Esophagus muscularis mucosa (tissue), 4 donors: ENCODE measurements around the gene CYP46A1. TPM values are rescaled to one million over a fixed set of nuclear protein-coding genes. Genes with fewer than 3 reads are reported as not detected.

ENCODE experiments used
- DNase-seq: peaks from one replicate; pipeline ENCODE4 v3.0.0-alpha.2; 2017; ENCODE audit errors: extremely low spot score
- H3K27ac ChIP-seq, 4 donors: fragments of 200-600 bp; sonication (generic); replicated peaks in 1 of 4; 1 replicate in 3 of 4; 2 replicates in 1 of 4; pipeline ENCODE4 v1.5.1; 2016 to 2019; ENCODE audit warnings: mild to moderate bottlenecking in 1 of 4
- H3K27me3 ChIP-seq, 4 donors: fragments of 200-600 bp; sonication (generic); one replicate each; pipeline versions ENCODE4 v1.5.1 to v1.6.0; 2016 to 2019
- H3K36me3 ChIP-seq, 4 donors: fragments of 200-600 bp; sonication (generic); one replicate each; pipeline ENCODE4 v1.5.1; 2016 to 2019
- H3K4me1 ChIP-seq, 4 donors: fragments of 200-600 bp; sonication (generic); one replicate each; pipeline ENCODE4 v1.5.1; 2016 to 2019
- H3K4me3 ChIP-seq, 4 donors: fragments of 200-600 bp; sonication (generic); 1 replicate in 2 of 4; 2 replicates in 2 of 4; pipeline ENCODE4 v1.5.1; 2016 to 2019; ENCODE audit warnings: mild to moderate bottlenecking in 4 of 4, moderate library complexity in 1 of 4
- H3K9me3 ChIP-seq, 4 donors: fragments of 200-600 bp; sonication (generic); 1 replicate in 3 of 4; 2 replicates in 1 of 4; pipeline ENCODE4 v1.5.1; 2016 to 2019
- EP300 ChIP-seq: sonication (generic); formaldehyde crosslinking; IDR thresholded peaks from one replicate; pipeline ENCODE4 v1.6.1; 2017; ENCODE audit warnings: antibody characterized with exemption
- POLR2A ChIP-seq: fragments of 450-650 bp; IDR thresholded peaks from one replicate; pipeline ENCODE4 v1.6.1; 2017; ENCODE audit warnings: antibody characterized with exemption, moderate library complexity, mild to moderate bottlenecking, low read depth
- POLR2AphosphoS5 ChIP-seq, 2 donors: sonication (generic); formaldehyde crosslinking; IDR thresholded peaks; one replicate each; pipeline ENCODE4 v1.6.1; 2017; ENCODE audit warnings: antibody characterized with exemption in 2 of 2
- whole genome bisulfite sequencing: methylation state at CpG from one replicate; pipeline ENCODE4 v1.1.5; 2018; 5-methylcytosine and 5-hydroxymethylcytosine counted together
- intact Hi-C: fragments of 100-400 bp; cut with DNase I; formaldehyde crosslinking; loops from one replicate; pipeline ENCODE4 v1.15.1; 2023
- total RNA-seq, 4 donors: library from RNA; depleted of rRNA; stranded (reverse); fragments of >200 nt; gene quantifications; one replicate each; pipeline versions ENCODE4 v1.1.0 to v1.2.1, GENCODE V29; 2016
- TF ChIP-seq, protein P1 (sequence below), 3 experiments: fragments of 200-600 bp in 2 of 3; fragments of 450-650 bp in 1 of 3; sonication (generic) in 2 of 3; IDR thresholded peaks; one replicate each; pipeline ENCODE4 v1.5.1; 2017 to 2019; ENCODE audit warnings: antibody characterized with exemption in 3 of 3, mild to moderate bottlenecking in 2 of 3, moderate library complexity in 1 of 3

CYP46A1 gene
- total RNA-seq, 4 donors from 2014 or later: 1.2 to 2.5 (median 1.9) TPM

DNA sequence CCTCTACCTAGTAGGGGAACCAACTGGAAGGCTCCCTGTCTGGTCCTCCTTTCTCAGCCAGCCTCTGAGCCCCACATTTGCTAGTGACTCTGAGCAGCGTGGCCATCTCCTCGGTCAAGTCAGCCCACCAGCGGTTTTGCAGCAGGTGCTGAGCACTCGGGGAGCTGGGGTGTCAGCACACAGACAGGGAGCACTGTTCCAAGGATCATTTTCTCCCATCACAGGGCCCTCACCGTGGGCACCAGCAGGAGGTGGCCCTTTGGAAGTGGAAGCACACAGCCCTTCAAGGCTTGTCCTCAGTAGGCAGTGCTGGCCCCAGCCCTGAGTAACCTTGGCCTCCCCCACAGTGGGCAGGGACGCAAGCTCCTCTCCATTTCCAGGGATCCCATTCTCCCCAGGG is 85.0 kb downstream of the CYP46A1 start:
- intact Hi-C loops: no loop called here
- Histone ChIP-seq H3K4me1 (peaks cover 22 to 61% (median 53%) of the 10 kb centered on the region in 4 donors), H3K27me3 (no peaks in the 10 kb centered on the region), H3K27ac (peak overlapping the region in 1 of 4 donors; percentile 78), H3K4me3 (no peak overlapping the region), H3K9me3 (no peaks in the 10 kb centered on the region), H3K36me3 (no peaks in the 10 kb centered on the region)
- TF ChIP-seq POLR2AphosphoS5 (IDR thresholded peaks at IDR 0.05) (no peak), EP300 (no peak), POLR2A (no peak)
- TF ChIP-seq, protein P1, sequence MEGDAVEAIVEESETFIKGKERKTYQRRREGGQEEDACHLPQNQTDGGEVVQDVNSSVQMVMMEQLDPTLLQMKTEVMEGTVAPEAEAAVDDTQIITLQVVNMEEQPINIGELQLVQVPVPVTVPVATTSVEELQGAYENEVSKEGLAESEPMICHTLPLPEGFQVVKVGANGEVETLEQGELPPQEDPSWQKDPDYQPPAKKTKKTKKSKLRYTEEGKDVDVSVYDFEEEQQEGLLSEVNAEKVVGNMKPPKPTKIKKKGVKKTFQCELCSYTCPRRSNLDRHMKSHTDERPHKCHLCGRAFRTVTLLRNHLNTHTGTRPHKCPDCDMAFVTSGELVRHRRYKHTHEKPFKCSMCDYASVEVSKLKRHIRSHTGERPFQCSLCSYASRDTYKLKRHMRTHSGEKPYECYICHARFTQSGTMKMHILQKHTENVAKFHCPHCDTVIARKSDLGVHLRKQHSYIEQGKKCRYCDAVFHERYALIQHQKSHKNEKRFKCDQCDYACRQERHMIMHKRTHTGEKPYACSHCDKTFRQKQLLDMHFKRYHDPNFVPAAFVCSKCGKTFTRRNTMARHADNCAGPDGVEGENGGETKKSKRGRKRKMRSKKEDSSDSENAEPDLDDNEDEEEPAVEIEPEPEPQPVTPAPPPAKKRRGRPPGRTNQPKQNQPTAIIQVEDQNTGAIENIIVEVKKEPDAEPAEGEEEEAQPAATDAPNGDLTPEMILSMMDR (IDR thresholded peaks at IDR 0.05): no peak
- WGBS: 97% methylated on average over 5 of the region's 6 CpGs
- no peak for DNase-seq

DNA sequence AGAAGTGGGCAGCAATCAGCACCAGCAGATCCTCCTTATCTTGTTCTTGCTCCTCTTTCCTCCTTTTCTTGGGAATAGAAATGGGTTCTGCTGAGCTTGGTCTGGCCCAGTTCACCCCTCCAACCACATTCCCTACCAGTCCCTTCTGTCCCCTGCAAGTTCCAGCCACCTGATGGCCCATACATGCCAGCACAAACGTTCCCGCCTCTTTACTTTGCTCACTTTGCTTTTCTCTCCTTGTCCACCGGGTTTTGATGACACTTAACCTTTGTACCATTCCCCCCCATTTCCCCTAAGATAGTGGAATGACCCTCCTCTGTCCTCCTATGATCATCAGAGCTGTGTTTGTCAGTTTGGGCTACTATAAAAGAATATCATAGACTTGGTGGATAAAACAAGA is 85.7 kb downstream of the CYP46A1 start:
- H3K27ac ChIP-seq: no peak overlapping the region
- intact Hi-C loops: no loop called here
- TF ChIP-seq EP300 (no peak), POLR2A (no peak), POLR2AphosphoS5 (IDR thresholded peaks at IDR 0.05) (no peak)
- TF ChIP-seq, protein P1 (IDR thresholded peaks at IDR 0.05): no peak
- no peaks in the 10 kb centered on the region for H3K9me3 ChIP-seq
- WGBS: 75% methylated on average over 3 of the region's 3 CpGs
- no peaks in the 10 kb centered on the region for H3K27me3 ChIP-seq
- H3K36me3 ChIP-seq: no peaks in the 10 kb centered on the region
- peaks cover 29 to 68% (median 59%) of the 10 kb centered on the region in 4 donors for H3K4me1 ChIP-seq
- DNase-seq: no peak
- H3K4me3 ChIP-seq: no peak overlapping the region

DNA sequence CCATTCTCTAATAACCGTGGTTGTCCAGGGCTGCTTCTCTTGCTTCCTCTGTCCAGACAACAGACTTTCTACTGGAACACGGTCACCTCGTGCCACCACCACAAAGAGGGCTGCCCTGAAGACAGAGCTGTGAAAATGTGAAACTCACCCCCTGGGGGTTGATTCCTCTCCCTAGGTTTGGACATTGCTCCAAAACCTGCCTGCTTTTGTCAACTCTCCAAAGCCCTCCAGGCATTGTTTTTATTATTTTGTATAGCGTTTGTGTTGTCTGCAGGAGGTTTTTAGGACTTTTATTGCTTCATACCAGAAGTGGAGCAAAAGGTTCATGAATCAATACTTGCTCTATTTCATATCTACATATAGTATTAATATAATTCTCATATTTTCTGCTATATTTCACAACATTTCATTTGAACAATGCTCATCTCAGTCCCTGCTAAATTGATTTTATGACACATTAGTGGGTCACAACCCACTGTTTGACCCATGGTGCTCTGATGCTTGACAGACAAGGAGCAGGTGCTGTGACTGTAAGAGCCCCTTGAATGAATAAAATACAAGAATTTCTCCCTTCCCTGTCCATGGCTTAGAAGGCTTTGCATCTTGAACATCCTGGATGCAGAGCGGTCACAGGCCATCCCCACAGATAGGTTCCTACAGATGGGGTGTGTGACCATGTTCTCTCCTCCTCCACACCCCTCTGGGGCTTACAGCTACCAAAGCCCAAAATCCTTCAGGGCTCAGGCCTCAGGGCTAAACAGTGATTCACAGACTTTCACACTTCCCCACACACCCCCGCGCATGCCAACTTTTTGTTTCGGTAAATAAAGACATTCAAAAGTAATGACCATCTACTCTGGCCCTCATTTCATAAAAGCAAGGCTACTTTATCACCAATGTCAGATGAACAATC is 88.5 kb downstream of the CYP46A1 start:
- intact Hi-C loops: no loop called here
- H3K36me3 ChIP-seq: no peaks in the 10 kb centered on the region
- H3K4me1 ChIP-seq: peaks cover 22 to 61% (median 52%) of the 10 kb centered on the region in 4 donors
- no peak for TF ChIP-seq EP300
- TF ChIP-seq POLR2AphosphoS5 (IDR thresholded peaks at IDR 0.05): no peak
- TF ChIP-seq, protein P1 (IDR thresholded peaks at IDR 0.05): no peak
- no peak for TF ChIP-seq POLR2A
- no peak for DNase-seq
- H3K27me3 ChIP-seq: no peaks in the 10 kb centered on the region
- WGBS: 79% methylated on average over 8 of the region's 8 CpGs
- no peaks in the 10 kb centered on the region for H3K9me3 ChIP-seq
- no peak overlapping the region for H3K4me3 ChIP-seq
- H3K27ac ChIP-seq: peak overlapping the region; percentile 68 to 85 (median 78)

DNA sequence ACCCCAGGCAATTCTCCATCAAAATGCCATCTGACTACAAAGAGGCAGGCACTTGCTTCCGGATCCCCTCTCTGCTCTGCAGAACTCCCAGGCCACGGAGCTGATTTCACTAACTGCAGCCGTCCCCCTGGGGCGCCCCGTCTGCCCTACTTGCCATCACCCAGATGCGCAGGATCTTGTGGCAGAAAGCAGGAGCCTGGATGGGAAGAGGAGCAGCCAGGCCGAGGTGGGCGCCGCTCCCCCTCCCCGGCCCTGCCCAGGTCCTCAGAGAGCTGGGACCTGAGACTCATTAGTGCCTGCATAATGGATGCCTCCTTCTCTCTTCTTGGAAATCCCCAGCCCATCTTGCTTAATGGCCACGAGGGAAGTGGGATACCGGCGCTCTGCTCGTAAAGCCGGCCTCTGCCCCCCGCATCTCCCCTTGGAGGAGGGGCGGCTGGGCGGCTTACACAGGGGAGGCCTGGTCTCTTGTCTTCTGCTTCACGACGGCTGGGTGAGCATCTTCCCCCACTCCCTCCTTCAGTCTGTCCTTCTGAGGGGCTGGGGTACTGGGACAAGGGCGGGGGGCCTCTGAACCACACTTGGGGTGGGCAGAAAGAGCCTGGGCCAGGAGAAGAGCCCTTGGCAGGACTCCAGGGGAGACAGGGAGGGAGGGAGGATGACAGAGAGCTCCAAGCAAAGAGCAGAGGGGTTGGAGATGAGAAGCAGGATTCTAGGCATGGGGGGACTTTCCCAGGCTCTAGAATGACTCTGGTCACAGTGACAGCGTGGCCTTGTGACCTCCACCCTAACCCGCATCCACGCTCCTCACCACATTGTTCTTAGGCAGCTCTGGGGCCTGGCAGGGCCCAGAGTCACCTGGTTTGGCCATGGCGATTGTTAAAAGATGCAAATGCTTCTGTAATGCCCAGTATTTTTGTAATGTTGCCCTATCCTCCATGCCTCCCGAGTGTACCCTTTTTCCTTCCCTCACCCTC is 89.7 kb downstream of the CYP46A1 start:
- DNase-seq: no peak
- peak overlapping the region; percentile 68 to 85 (median 78) for H3K27ac ChIP-seq

More for the DNA sequence above, 89.7 kb downstream of the CYP46A1 start:
- 70% methylated on average over 26 of the region's 26 CpGs for WGBS
- TF ChIP-seq POLR2AphosphoS5 (IDR thresholded peaks at IDR 0.05) (no peak), EP300 (no peak), POLR2A (no peak)
- TF ChIP-seq, protein P1 (IDR thresholded peaks at IDR 0.05): no peak
- H3K36me3 ChIP-seq: no peaks in the 10 kb centered on the region
- H3K4me1 ChIP-seq: peaks cover 21 to 50% (median 41%) of the 10 kb centered on the region in 4 donors
- intact Hi-C loops: no loop called here
- peaks cover 0 to 8% (median 2%) of the 10 kb centered on the region in 4 donors for H3K9me3 ChIP-seq
- no peaks in the 10 kb centered on the region for H3K27me3 ChIP-seq
- H3K4me3 ChIP-seq: no peak overlapping the region
